ENCODE data around the gene ZDHHC14.

Gene ZDHHC14

DNA sequence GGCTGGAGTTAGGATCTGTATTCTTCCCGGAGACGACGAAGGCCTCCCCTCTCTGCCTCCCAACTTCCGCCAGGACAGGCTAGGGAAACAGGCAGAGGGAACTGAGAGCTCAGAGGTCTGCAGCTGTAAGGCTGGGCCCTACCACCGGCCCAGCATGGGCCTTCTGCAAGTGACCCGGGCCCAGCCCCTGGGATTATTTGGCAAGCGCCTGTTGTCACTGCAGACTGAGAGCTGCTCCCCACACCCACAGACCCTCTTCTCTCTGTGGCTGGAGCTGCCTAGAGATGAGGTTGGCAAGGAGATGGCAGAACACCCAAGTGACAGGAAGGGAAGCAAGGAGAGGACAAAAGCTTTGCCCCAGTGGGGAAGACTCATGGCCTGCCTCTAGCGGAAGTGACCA lies 212.6 kb downstream of the ZDHHC14 start:
- TF ChIP-seq EGR1 (IDR thresholded peaks at IDR 0.05) (no peak), FOXM1 (IDR thresholded peaks at IDR 0.05; ENCODE audit: borderline replicate concordance, low read depth) (no peak), CEBPB (IDR thresholded peaks at IDR 0.05) (no peak), NFIC (IDR thresholded peaks at IDR 0.05) (no peak), ZBTB7A (IDR thresholded peaks at IDR 0.05; ENCODE audit: low read depth) (no peak), CREB1 (IDR thresholded peaks at IDR 0.05; ENCODE audit: low read depth) (no peak)
- TF ChIP-seq, protein P1, sequence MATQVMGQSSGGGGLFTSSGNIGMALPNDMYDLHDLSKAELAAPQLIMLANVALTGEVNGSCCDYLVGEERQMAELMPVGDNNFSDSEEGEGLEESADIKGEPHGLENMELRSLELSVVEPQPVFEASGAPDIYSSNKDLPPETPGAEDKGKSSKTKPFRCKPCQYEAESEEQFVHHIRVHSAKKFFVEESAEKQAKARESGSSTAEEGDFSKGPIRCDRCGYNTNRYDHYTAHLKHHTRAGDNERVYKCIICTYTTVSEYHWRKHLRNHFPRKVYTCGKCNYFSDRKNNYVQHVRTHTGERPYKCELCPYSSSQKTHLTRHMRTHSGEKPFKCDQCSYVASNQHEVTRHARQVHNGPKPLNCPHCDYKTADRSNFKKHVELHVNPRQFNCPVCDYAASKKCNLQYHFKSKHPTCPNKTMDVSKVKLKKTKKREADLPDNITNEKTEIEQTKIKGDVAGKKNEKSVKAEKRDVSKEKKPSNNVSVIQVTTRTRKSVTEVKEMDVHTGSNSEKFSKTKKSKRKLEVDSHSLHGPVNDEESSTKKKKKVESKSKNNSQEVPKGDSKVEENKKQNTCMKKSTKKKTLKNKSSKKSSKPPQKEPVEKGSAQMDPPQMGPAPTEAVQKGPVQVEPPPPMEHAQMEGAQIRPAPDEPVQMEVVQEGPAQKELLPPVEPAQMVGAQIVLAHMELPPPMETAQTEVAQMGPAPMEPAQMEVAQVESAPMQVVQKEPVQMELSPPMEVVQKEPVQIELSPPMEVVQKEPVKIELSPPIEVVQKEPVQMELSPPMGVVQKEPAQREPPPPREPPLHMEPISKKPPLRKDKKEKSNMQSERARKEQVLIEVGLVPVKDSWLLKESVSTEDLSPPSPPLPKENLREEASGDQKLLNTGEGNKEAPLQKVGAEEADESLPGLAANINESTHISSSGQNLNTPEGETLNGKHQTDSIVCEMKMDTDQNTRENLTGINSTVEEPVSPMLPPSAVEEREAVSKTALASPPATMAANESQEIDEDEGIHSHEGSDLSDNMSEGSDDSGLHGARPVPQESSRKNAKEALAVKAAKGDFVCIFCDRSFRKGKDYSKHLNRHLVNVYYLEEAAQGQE (IDR thresholded peaks at IDR 0.05; ENCODE audit: low read depth) = no peak

DNA sequence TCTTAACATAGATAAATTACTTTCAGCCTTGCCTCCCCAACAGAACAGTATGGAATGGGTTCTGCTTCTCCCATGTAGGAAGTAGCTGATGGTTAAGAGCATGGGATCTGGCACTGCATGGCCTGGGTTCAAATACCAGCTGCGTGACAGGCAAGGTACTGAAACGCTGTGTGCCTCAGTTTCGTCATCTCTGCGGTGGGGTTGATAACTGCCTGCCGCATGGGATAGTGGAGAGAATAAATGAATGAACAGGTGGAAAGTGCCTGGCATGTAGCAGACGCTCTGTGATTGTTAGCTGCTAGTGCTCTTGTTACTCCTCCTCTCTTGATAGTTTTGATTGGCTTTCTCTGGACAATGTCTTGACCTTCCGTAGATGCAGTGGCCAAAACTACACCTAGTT lies 213.3 kb downstream of the ZDHHC14 start:
- TF ChIP-seq EP300 (IDR thresholded peaks at IDR 0.05; ENCODE audit: borderline replicate concordance) (no peak), MAX (IDR thresholded peaks at IDR 0.05) (no peak), CREB1 (IDR thresholded peaks at IDR 0.05; ENCODE audit: low read depth) (no peak), YY1 (IDR thresholded peaks at IDR 0.05; ENCODE audit: low read depth) (no peak), RAD21 (IDR thresholded peaks at IDR 0.05; ENCODE audit: low read depth) (no peak), CEBPB (IDR thresholded peaks at IDR 0.05) (no peak), FOXM1 (IDR thresholded peaks at IDR 0.05; ENCODE audit: borderline replicate concordance, low read depth) (no peak), NFIC (IDR thresholded peaks at IDR 0.05) (no peak), USF1 (IDR thresholded peaks at IDR 0.05) (no peak), TAF1 (IDR thresholded peaks at IDR 0.05; ENCODE audit: low read depth) (no peak), TCF12 (IDR thresholded peaks at IDR 0.05; ENCODE audit: low read depth) (no peak), EGR1 (IDR thresholded peaks at IDR 0.05) (no peak), TEAD4 (IDR thresholded peaks at IDR 0.05) (no peak), ZBTB7A (IDR thresholded peaks at IDR 0.05; ENCODE audit: low read depth) (no peak)
- TF ChIP-seq, protein P1 (IDR thresholded peaks at IDR 0.05; ENCODE audit: low read depth) = no peak

GRCh38 chr6:157595768-157596167 lies 214.8 kb downstream of the ZDHHC14 start:
- no peak for TF ChIP-seq FOXM1 (IDR thresholded peaks at IDR 0.05; ENCODE audit: borderline replicate concordance, low read depth)

DNA sequence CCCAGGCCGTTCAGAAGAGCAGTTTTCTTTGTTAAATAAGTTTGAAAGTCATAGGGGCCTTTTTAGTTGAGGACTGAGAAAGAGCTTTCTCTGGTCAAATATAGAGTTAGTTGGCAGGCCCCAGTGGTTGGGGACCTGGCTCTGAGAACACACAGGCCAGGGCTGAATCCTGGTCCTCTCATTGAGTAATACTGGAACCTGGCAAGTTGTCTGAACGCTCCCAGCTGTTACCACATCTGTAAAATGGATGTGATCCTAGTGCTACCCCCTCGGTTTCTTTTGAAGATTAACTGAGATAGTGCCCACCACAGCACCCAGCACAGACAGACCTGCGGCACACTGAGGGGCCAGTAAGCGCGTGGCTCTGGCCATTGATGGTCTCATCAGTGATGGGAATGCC lies 215.5 kb downstream of the ZDHHC14 start:
- no peak for TF ChIP-seq TAF1 (IDR thresholded peaks at IDR 0.05; ENCODE audit: low read depth)
- TF ChIP-seq TEAD4 (IDR thresholded peaks at IDR 0.05) = no peak
- TF ChIP-seq FOXM1 (IDR thresholded peaks at IDR 0.05; ENCODE audit: borderline replicate concordance, low read depth) = no peak
- TF ChIP-seq TCF12 (IDR thresholded peaks at IDR 0.05; ENCODE audit: low read depth) = no peak
- TF ChIP-seq EP300 (IDR thresholded peaks at IDR 0.05; ENCODE audit: borderline replicate concordance) = no peak
- TF ChIP-seq CEBPB (IDR thresholded peaks at IDR 0.05) = no peak
- TF ChIP-seq CREB1 (IDR thresholded peaks at IDR 0.05; ENCODE audit: low read depth) = no peak
- TF ChIP-seq, protein P1 (IDR thresholded peaks at IDR 0.05; ENCODE audit: low read depth) = no peak
- TF ChIP-seq NFIC (IDR thresholded peaks at IDR 0.05) = no peak
- TF ChIP-seq RAD21 (IDR thresholded peaks at IDR 0.05; ENCODE audit: low read depth) = no peak
- TF ChIP-seq EGR1 (IDR thresholded peaks at IDR 0.05) = no peak
- no peak for TF ChIP-seq ZBTB7A (IDR thresholded peaks at IDR 0.05; ENCODE audit: low read depth)
- TF ChIP-seq MAX (IDR thresholded peaks at IDR 0.05) = no peak
- no peak for TF ChIP-seq YY1 (IDR thresholded peaks at IDR 0.05; ENCODE audit: low read depth)
- TF ChIP-seq USF1 (IDR thresholded peaks at IDR 0.05) = no peak

GRCh38 chr6:157596886-157597285 lies 215.9 kb downstream of the ZDHHC14 start:
- TF ChIP-seq USF1 (IDR thresholded peaks at IDR 0.05) (no peak), NFIC (IDR thresholded peaks at IDR 0.05) (no peak), MAX (IDR thresholded peaks at IDR 0.05) (no peak), TEAD4 (IDR thresholded peaks at IDR 0.05) (no peak), TCF12 (IDR thresholded peaks at IDR 0.05; ENCODE audit: low read depth) (no peak), FOXM1 (IDR thresholded peaks at IDR 0.05; ENCODE audit: borderline replicate concordance, low read depth) (no peak), RAD21 (IDR thresholded peaks at IDR 0.05; ENCODE audit: low read depth) (no peak), CREB1 (IDR thresholded peaks at IDR 0.05; ENCODE audit: low read depth) (no peak), EP300 (IDR thresholded peaks at IDR 0.05; ENCODE audit: borderline replicate concordance) (no peak), EGR1 (IDR thresholded peaks at IDR 0.05) (no peak), CEBPB (IDR thresholded peaks at IDR 0.05) (no peak), YY1 (IDR thresholded peaks at IDR 0.05; ENCODE audit: low read depth) (no peak)
- TF ChIP-seq, protein P1 (IDR thresholded peaks at IDR 0.05; ENCODE audit: low read depth) = no peak
